Epithelial cell of esophagus (primary cell): ENCODE data around the gene FILIP1L.

Source experiments
- DNase-seq: peaks from one replicate; pipeline ENCODE4 v3.0.0; 2010; ENCODE audit warnings: low read depth
- H3K4me3 ChIP-seq: 2 replicates; pipeline ENCODE4 v1.5.1; 2011; ENCODE audit warnings: mild to moderate bottlenecking, low read length, control low read depth
- CTCF ChIP-seq: IDR thresholded peaks from 2 replicates; pipeline ENCODE4 v1.5.1; 2011; ENCODE audit warnings: low read depth, mild to moderate bottlenecking, low read length, control low read depth, inconsistent platforms; ENCODE audit not compliant: insufficient read depth; ENCODE audit errors: missing control alignments

FILIP1L gene

GRCh38 chr3:99950921-99951320 lies 163.4 kb downstream of the FILIP1L start:
- TF ChIP-seq CTCF: no peak
- no peak for DNase-seq
- no peak overlapping the region for H3K4me3 ChIP-seq

GRCh38 chr3:99949956-99950670 lies 164.2 kb downstream of the FILIP1L start:
- TF ChIP-seq CTCF: no peak
- H3K4me3 ChIP-seq: no peak overlapping the region
- DNase-seq: no peak

GRCh38 chr3:99948467-99949089 lies 165.7 kb downstream of the FILIP1L start:
- no peak for DNase-seq
- TF ChIP-seq CTCF: no peak

GRCh38 chr3:99947356-99947755 lies 166.9 kb downstream of the FILIP1L start:
- TF ChIP-seq CTCF: no peak
- DNase-seq: no peak
- no peak overlapping the region for H3K4me3 ChIP-seq

More at GRCh38 chr3:99948467-99949089, 165.7 kb downstream of the FILIP1L start:
- H3K4me3 ChIP-seq: no peak overlapping the region

- no peak for TF ChIP-seq CTCF
- H3K4me3 ChIP-seq: no peak overlapping the region
- DNase-seq: no peak
Measured at GRCh38 chr3:99945328-99945995, 168.8 kb downstream of the FILIP1L start.

- DNase-seq: no peak
- no peak overlapping the region for H3K4me3 ChIP-seq
- no peak for TF ChIP-seq CTCF
Measured at GRCh38 chr3:99943931-99944761, 170.2 kb downstream of the FILIP1L start.
